HepG2 (cell line): ENCODE measurements around the gene BICRAL. TPM values are rescaled to one million over a fixed set of nuclear protein-coding genes. Genes with fewer than 3 reads are reported as not detected.
A peak's percentile ranks its signal among the peaks of the same experiment; 100 is the strongest.

Experiments used
- HNRNPUL1 ChIP-seq: fragments of 200-400 bp; formaldehyde crosslinking; IDR thresholded peaks from 2 replicates; pipeline ENCODE4 v1.6.1; 2017; ENCODE audit warnings: low read depth, mild to moderate bottlenecking, low read length, moderate library complexity
- JDP2 ChIP-seq: sonication (generic); formaldehyde crosslinking; IDR thresholded peaks from 2 replicates; pipeline ENCODE4 v1.8.1; 2022; ENCODE audit warnings: missing genetic modification reagents, borderline replicate concordance
- KDM6A ChIP-seq: IDR thresholded peaks from 2 replicates; pipeline ENCODE4 v1.6.1; 2016; ENCODE audit warnings: low read depth
- PAWR ChIP-seq: sonication (generic); formaldehyde crosslinking; IDR thresholded peaks from 2 replicates; pipeline ENCODE4 v1.4.0; 2020; ENCODE audit warnings: missing genetic modification reagents, mild to moderate bottlenecking, borderline replicate concordance
- RNF2 ChIP-seq: fragments of 450-650 bp; conservative IDR thresholded peaks from 2 replicates; pipeline ENCODE4 v1.6.1; 2016; ENCODE audit warnings: low read depth
- SP1 ChIP-seq, 2 experiments: fragments of 450-650 bp in 1 of 2; sonication (generic) in 1 of 2; formaldehyde crosslinking in 1 of 2; IDR thresholded peaks; 2 replicates each; pipeline versions ENCODE4 v1.4.0 to v1.6.1; 2016 to 2020; ENCODE audit warnings: missing genetic modification reagents in 1 of 2
- SRSF9 ChIP-seq: fragments of 200-400 bp; formaldehyde crosslinking; IDR thresholded peaks from 2 replicates; pipeline ENCODE4 v1.6.1; 2018; ENCODE audit warnings: borderline replicate concordance, mild to moderate bottlenecking, low read depth, low read length; ENCODE audit not compliant: insufficient read depth, poor library complexity, severe bottlenecking
- SSRP1 ChIP-seq: IDR thresholded peaks from 2 replicates; pipeline ENCODE4 v1.6.1; 2016; ENCODE audit warnings: control low read depth
- TCF7L2 ChIP-seq: IDR thresholded peaks from 2 replicates; pipeline ENCODE4 v1.6.1; 2011; ENCODE audit warnings: mild to moderate bottlenecking, low read depth, low read length, moderate library complexity
- YEATS2 ChIP-seq: sonication (generic); formaldehyde crosslinking; IDR thresholded peaks from 2 replicates; pipeline ENCODE4 v1.4.0; 2020; ENCODE audit warnings: missing genetic modification reagents, borderline replicate concordance
- ZBTB7B ChIP-seq: sonication (generic); formaldehyde crosslinking; IDR thresholded peaks from 2 replicates; pipeline ENCODE4 v1.4.0; 2020; ENCODE audit warnings: missing genetic modification reagents
- ZNF207 ChIP-seq: fragments of 450-650 bp; IDR thresholded peaks from 2 replicates; pipeline ENCODE4 v1.6.1; 2016; ENCODE audit warnings: antibody characterized with exemption, borderline replicate concordance
- ZNF292 ChIP-seq: sonication (generic); formaldehyde crosslinking; IDR thresholded peaks from 2 replicates; pipeline ENCODE4 v1.8.1; 2022; ENCODE audit warnings: mild to moderate bottlenecking, low read depth, missing genetic modification reagents, borderline replicate concordance
- ZNF331 ChIP-seq: sonication (generic); formaldehyde crosslinking; IDR thresholded peaks from 2 replicates; pipeline ENCODE4 v1.4.0; 2020; ENCODE audit warnings: missing genetic modification reagents
- ZNF432 ChIP-seq: sonication (generic); formaldehyde crosslinking; IDR thresholded peaks from 2 replicates; pipeline ENCODE4 v1.5.0; 2020; ENCODE audit warnings: missing genetic modification reagents, mild to moderate bottlenecking, borderline replicate concordance
- ZNF567 ChIP-seq: sonication (generic); formaldehyde crosslinking; IDR thresholded peaks from 2 replicates; pipeline ENCODE4 v1.8.1; 2023; ENCODE audit warnings: mild to moderate bottlenecking, missing genetic modification reagents, borderline replicate concordance
- ZNF780A ChIP-seq: sonication (generic); formaldehyde crosslinking; IDR thresholded peaks from 2 replicates; pipeline ENCODE4 v1.8.0; 2022; ENCODE audit warnings: mild to moderate bottlenecking, missing genetic modification reagents, moderate library complexity
- polyA plus RNA-seq, 8 experiments: library from polyadenylated mRNA; depleted of rRNA in 3 of 8; stranded (reverse) in 7 of 8; unstranded in 1 of 8; fragments of >200 nt; fragmentation: Illumina TruSeq in 4 of 8; extraction: Trizol in 4 of 8; gene quantifications; 2 replicates each; pipeline versions ENCODE4 v1.2.1 to v1.2.3, GENCODE V29; 2011 to 2016; ENCODE audit warnings: low read depth in 4 of 8, missing spikeins in 1 of 8, mixed read lengths in 1 of 8; ENCODE audit not compliant: insufficient read depth in 1 of 8
- total RNA-seq, 5 experiments: library from RNA; depleted of rRNA; stranded (reverse); fragments of >200 nt; fragmentation: Illumina TruSeq; extraction: Trizol; gene quantifications; 2 replicates each; pipeline ENCODE4 v1.2.3, GENCODE V29; 2016; ENCODE audit warnings: low read depth in 1 of 5
- TF ChIP-seq, protein P1 (sequence below): sonication (generic); formaldehyde crosslinking; conservative IDR thresholded peaks from 2 replicates; pipeline ENCODE4 v1.4.0; 2020; ENCODE audit warnings: missing genetic modification reagents
- TF ChIP-seq, protein P2 (sequence below): sonication (generic); formaldehyde crosslinking; IDR thresholded peaks from 2 replicates; pipeline ENCODE4 v1.8.0; 2022; ENCODE audit warnings: missing genetic modification reagents, low read depth, mild to moderate bottlenecking, borderline replicate concordance
- TF ChIP-seq, protein P3 (sequence below): sonication (generic); formaldehyde crosslinking; IDR thresholded peaks from 2 replicates; pipeline ENCODE4 v1.8.0; 2022; ENCODE audit warnings: missing genetic modification reagents, mild to moderate bottlenecking, borderline replicate concordance
- TF ChIP-seq, protein P4 (sequence below): sonication (generic); formaldehyde crosslinking; IDR thresholded peaks from 2 replicates; pipeline ENCODE4 v1.4.0; 2020; ENCODE audit warnings: missing genetic modification reagents

The BICRAL gene
- total and polyA plus RNA-seq, 2 of the 13 experiments (the other 11 are each of a cell fraction or from before 2014, with no cell fraction given) = 5.0 to 13.5 TPM

DNA sequence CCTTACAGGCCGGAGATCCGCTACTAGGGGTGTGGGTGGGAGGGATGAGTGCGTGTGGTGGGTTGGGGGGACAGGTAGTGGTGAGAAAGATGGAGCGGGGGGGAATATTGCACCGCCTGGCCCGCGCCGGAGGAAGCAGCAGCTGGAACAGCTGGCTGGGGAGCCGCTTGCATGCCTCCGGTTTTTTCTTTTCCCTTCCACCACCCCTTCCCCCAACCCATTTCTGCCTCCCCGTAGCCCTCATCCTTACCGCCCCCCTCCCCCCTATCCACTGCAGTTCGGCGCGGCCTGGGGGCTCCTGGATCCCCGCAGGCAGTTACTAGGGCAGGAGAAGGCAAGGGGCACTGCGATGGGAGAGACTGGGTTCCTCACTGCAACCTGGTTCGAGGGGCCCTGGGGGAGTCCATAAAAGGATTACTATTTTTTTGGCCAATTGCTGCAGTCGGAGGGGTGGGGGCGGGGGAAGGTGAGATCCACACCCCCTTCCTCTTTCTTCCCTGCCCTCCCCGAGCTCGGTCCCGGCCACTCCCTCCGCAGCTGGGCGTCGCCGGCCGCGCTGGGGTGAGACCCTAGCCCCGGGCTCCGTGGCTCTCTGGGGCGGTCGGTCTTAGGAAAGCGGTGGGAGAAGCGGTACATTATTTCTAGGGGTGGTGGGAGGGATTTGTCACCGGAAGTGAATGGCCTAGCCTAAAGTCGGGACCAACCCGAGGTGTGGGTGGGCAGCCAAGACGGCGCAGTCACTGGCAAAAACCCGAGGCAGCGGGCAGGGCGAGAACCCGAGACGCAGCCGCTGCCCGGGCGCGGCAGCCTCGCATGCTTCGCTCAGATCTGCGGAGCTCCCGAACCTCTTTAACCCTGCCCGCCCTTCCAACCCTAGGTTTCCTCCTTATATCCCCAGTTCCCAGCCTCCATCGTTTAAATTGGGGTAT lies 35.1 kb upstream of the BICRAL start (continued):
- TF ChIP-seq TCF7L2 (no peak), KDM6A (CRISPR knock-in tag) (no peak), SRSF9 (no peak), ZNF331 (peak; percentile 34; the same call in 1 of the 2 replicates), HNRNPUL1 (0 out of 2 replicates have a peak, but pooled peaks have one; percentile 19), SSRP1 (CRISPR knock-in tag) (no peak), RNF2 (no peak), JDP2 (no peak; the same call in 1 of the 2 replicates), ZNF780A (CRISPR knock-in tag) (peak; percentile 11; the same call in 1 of the 2 replicates), ZBTB7B (CRISPR knock-in tag) (peak; percentile 88), PAWR (no peak), ZNF567 (CRISPR knock-in tag) (no peak), ZNF207 (no peak), YEATS2 (peak; percentile 76; the same call in 1 of the 2 replicates), ZNF292 (CRISPR knock-in tag) (no peak; the same call in 1 of the 2 replicates), ZNF432 (CRISPR knock-in tag) (no peak), SP1 (IDR thresholded peaks at IDR 0.05) (no peak), SP1 (CRISPR knock-in tag; IDR thresholded peaks at IDR 0.05) (peak; percentile 74; the same call in 1 of the 2 replicates)
- TF ChIP-seq, protein P1, sequence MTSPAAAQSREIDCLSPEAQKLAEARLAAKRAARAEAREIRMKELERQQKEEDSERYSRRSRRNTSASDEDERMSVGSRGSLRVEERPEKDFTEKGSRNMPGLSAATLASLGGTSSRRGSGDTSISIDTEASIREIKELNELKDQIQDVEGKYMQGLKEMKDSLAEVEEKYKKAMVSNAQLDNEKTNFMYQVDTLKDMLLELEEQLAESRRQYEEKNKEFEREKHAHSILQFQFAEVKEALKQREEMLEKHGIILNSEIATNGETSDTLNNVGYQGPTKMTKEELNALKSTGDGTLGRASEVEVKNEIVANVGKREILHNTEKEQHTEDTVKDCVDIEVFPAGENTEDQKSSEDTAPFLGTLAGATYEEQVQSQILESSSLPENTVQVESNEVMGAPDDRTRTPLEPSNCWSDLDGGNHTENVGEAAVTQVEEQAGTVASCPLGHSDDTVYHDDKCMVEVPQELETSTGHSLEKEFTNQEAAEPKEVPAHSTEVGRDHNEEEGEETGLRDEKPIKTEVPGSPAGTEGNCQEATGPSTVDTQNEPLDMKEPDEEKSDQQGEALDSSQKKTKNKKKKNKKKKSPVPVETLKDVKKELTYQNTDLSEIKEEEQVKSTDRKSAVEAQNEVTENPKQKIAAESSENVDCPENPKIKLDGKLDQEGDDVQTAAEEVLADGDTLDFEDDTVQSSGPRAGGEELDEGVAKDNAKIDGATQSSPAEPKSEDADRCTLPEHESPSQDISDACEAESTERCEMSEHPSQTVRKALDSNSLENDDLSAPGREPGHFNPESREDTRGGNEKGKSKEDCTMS (CRISPR knock-in tag) = no peak; the same call in 1 of the 2 replicates
- TF ChIP-seq, protein P2, sequence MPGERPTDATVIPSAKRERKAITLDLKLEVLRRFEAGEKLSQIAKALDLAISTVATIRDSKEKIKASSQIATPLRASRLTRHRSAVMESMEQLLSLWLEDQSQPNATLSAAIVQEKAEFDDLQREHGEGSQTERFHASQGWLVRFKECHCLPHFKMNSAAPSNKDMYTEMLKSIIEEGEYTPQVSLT = 0 out of 2 replicates have a peak, but pooled peaks have one; percentile 71
- TF ChIP-seq, protein P3, sequence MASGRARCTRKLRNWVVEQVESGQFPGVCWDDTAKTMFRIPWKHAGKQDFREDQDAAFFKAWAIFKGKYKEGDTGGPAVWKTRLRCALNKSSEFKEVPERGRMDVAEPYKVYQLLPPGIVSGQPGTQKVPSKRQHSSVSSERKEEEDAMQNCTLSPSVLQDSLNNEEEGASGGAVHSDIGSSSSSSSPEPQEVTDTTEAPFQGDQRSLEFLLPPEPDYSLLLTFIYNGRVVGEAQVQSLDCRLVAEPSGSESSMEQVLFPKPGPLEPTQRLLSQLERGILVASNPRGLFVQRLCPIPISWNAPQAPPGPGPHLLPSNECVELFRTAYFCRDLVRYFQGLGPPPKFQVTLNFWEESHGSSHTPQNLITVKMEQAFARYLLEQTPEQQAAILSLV (CRISPR knock-in tag) = peak; percentile 72
- TF ChIP-seq, protein P4, sequence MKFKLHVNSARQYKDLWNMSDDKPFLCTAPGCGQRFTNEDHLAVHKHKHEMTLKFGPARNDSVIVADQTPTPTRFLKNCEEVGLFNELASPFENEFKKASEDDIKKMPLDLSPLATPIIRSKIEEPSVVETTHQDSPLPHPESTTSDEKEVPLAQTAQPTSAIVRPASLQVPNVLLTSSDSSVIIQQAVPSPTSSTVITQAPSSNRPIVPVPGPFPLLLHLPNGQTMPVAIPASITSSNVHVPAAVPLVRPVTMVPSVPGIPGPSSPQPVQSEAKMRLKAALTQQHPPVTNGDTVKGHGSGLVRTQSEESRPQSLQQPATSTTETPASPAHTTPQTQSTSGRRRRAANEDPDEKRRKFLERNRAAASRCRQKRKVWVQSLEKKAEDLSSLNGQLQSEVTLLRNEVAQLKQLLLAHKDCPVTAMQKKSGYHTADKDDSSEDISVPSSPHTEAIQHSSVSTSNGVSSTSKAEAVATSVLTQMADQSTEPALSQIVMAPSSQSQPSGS = peak; percentile 81; the same call in 1 of the 2 replicates
